IMR-90 (cell line): Measurements from ENCODE around the gene AKT2.

ENCODE experiments used
- BHLHE40 ChIP-seq: fragments of 150-350 bp; IDR thresholded peaks from 2 replicates; pipeline ENCODE4 v1.6.1; 2016; ENCODE audit warnings: mild to moderate bottlenecking, low read depth, low read length
- CEBPB ChIP-seq: IDR thresholded peaks from 2 replicates; pipeline ENCODE4 v1.6.1; 2012; ENCODE audit warnings: low read depth, low read length, improper control_type of control experiment
- CHD1 ChIP-seq: IDR thresholded peaks from 2 replicates; pipeline ENCODE4 v1.6.1; 2012; ENCODE audit warnings: low read depth, low read length, improper control_type of control experiment
- CTCF ChIP-seq: conservative IDR thresholded peaks from 2 replicates; pipeline ENCODE4 v1.5.1; 2012; ENCODE audit warnings: mild to moderate bottlenecking, low read depth, low read length, improper control_type of control experiment
- ELK1 ChIP-seq: fragments of 150-350 bp; IDR thresholded peaks from 2 replicates; pipeline ENCODE4 v1.6.1; 2016; ENCODE audit warnings: low read depth, mild to moderate bottlenecking, low read length, moderate library complexity, borderline replicate concordance
- FOS ChIP-seq: fragments of 150-350 bp; IDR thresholded peaks from 2 replicates; pipeline ENCODE4 v1.6.1; 2016; ENCODE audit warnings: low read depth, low read length
- MAFK ChIP-seq: IDR thresholded peaks from 2 replicates; pipeline ENCODE4 v1.6.1; 2012; ENCODE audit warnings: low read depth, low read length, improper control_type of control experiment
- MXI1 ChIP-seq: IDR thresholded peaks from 2 replicates; pipeline ENCODE4 v1.6.1; 2012; ENCODE audit warnings: low read depth, mild to moderate bottlenecking, low read length, moderate library complexity, borderline replicate concordance
- POLR2A ChIP-seq: IDR thresholded peaks from 2 replicates; pipeline ENCODE4 v1.6.1; 2012; ENCODE audit warnings: mild to moderate bottlenecking, low read depth, low read length
- RAD21 ChIP-seq: IDR thresholded peaks from 2 replicates; pipeline ENCODE4 v1.6.1; 2012; ENCODE audit warnings: low read length, improper control_type of control experiment
- RCOR1 ChIP-seq: IDR thresholded peaks from 2 replicates; pipeline ENCODE4 v1.6.1; 2012; ENCODE audit warnings: mild to moderate bottlenecking, low read length, improper control_type of control experiment; ENCODE audit not compliant: insufficient replicate concordance
- RFX5 ChIP-seq: IDR thresholded peaks from 2 replicates; pipeline ENCODE4 v1.8.0; 2012; ENCODE audit warnings: low read depth, mild to moderate bottlenecking, low read length, moderate library complexity

- TF ChIP-seq FOS (no peak), CTCF (no peak), BHLHE40 (no peak), MAFK (no peak), MXI1 (no peak), POLR2A (no peak), RFX5 (no peak), CHD1 (no peak), RAD21 (no peak), RCOR1 (no peak), ELK1 (no peak), CEBPB (no peak)
These were observed 37.3 kb downstream of the AKT2 start for GRCh38 chr19:40247735-40248262.
